GM11168 (cell line): ENCODE data around the gene NHLRC1.
"Not testable (repeated sequence)": the region's sequence is repeated elsewhere in the genome, so short reads cannot be mapped to it uniquely, and the experiment has no call there.

ENCODE experiments used
- in situ Hi-C: fragments of 300-500 bp; cut with MboI; formaldehyde crosslinking; loops from one replicate; pipeline ENCODE4 v1.12.0; 2022; ENCODE audit warnings: low sequenced_read_pairs; ENCODE audit not compliant: unreplicated experiment

NHLRC1 gene

GRCh38 chr6:18122128-18123093, at the start of gene NHLRC1:
TSS of gene NHLRC1 (minus strand) at chr6:18122677. CDS start at chr6:18122606, 71 bp downstream.
- in situ Hi-C loops: no loop called here

GRCh38 chr6:18171871-18172270, 49.4 kb upstream of the NHLRC1 start:
- in situ Hi-C loops: no loop called here

GRCh38 chr6:18168264-18168663, 45.8 kb upstream of the NHLRC1 start:
- in situ Hi-C loops: no loop called here

DNA sequence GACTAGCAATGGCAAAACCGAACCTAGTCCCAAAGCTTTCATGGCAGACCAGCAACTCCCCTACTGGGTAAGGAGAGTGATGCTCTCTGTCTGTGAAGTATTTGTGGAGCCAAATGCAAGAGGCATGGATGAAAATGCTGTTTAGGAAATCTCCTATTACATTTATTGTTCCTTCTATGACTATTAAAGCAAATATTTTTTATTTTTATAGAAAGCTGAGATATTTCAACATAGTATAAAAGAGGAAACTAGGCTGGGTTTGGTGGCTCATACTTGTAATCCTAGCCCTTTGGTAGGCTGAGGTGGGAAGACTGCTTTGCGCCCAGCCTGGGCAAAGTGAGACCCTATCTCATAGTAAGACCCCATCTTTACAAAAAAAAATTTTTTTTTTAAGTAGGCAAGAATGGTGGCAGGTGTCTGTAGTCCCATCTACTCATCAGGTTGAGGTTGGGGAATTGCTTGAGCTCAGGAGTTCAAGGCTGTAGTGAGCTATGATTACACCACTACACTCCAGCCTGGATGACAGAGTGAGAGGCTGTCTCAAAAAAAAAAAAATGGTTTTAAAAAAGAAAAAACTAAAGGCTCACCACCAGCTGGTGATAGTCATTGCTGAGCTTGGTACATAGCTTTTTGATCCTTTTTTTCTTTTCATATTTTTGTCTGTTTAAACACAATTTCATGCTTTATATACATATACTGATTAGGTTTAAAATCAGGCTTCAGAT, 44.0 kb upstream of the NHLRC1 start:
- in situ Hi-C loops: no loop called here

GRCh38 chr6:18165751-18166150, 43.3 kb upstream of the NHLRC1 start:
- in situ Hi-C loops: no loop called here

DNA sequence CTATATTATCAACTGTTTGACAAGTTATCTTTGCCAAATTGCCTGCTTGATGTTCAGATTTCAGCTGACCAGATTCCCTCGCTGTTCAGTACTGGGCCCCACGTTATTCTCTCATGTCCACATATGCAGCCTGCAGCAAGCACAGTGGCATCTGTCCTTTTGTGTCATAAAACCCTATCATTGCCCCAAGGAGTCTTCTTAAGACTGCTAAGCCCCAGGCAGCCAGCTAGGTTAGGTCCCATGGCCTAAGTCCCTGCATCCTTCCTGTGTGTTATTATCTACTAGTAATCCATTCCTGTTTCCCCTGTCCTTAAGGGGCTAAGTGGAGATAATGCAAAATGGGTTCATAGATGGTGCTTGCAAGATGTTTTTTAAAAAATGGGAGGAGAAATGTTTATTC, 39.9 kb upstream of the NHLRC1 start:
- in situ Hi-C loops: no loop called here

DNA sequence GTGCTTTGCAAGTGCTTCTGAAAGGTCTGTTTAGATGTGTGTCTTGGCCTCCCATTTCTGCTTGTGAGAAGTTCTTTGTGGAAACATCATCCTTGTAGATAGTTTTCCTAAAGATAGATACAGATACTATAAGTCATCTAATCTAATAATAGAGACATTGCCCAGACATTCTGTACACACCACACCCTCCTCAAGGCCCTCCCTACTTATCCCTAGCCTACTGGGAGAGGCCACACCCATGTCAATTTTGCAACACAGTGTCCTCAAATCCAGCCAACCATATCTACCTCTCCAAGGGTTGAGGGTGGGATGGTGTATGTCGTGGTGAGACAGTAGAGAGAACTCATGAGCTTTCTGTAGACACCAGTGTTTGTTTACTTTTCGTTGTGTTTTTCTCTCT, 39.0 kb upstream of the NHLRC1 start:
- in situ Hi-C loops: no loop called here

DNA sequence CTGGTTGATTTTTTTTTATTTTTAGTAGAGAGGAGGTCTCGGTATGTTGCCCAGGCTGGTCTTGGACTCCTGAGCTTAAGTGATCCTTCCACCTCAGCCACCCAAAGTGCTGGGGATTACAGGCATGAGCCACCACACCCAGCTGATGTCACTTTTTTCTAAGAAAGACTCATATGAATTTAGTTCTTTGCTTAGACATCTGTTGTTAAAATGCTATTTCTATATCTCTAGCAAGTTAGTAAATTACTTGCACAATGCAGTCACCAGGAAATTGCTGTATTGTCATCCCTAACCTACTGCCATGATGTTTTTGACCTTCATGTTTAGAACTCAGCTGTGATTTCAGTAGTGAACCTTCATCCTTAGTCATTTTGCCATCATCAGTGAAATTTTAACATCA, 38.4 kb upstream of the NHLRC1 start:
- in situ Hi-C loops: no loop called here

- in situ Hi-C loops: no loop called here
Observed at GRCh38 chr6:18155864-18156421, 33.5 kb upstream of the NHLRC1 start.

- in situ Hi-C loops: no loop called here
Observed at GRCh38 chr6:18155150-18155863, 32.8 kb upstream of the NHLRC1 start, which contains the start of gene KDM1B. TSS of gene KDM1B (plus strand) at chr6:18155422. CDS start at chr6:18159896, 4,474 bp downstream.

DNA sequence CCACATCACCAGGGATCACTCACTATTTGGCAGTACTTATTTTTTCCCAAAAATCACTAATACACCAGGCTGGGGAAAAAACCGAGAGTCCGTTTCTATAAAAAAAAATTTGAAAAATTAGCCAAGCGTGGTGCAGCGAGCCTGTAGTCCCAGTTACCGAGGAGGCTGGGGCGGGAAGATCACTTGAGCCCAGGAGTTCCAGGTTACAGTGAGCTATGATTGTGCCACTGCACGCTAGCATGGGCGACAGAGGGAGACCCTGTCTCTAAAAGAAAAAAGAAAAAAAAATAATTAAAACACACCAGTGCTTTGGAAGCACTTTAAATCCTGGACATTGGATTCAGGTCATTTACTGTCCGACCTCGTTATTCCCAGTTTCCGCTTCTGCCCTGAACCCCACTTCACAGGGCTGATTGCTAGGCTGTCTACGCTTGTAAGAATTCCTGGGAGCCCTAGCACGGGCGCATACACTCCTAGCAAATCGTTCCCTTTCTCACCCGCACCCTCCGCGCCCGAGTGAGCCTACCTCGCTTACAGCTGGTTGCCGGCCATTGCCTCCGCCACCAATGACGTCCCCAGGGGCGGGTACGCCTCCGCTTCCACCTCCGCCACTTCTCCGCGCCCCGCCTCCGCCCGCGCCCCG, 32.2 kb upstream of the NHLRC1 start, which contains the start of gene TPMT:
TPMT (minus strand) TSS at position 571 of the 643 bp plus-strand sequence. CDS start 5,950 bp downstream, outside the sequence.
- in situ Hi-C loops: no loop called here

GRCh38 chr6:18153311-18153703, 30.8 kb upstream of the NHLRC1 start:
- in situ Hi-C loops: no loop called here

- in situ Hi-C loops: no loop called here
Observed at GRCh38 chr6:18151801-18152200, 29.3 kb upstream of the NHLRC1 start.

GRCh38 chr6:18151391-18151790, 28.9 kb upstream of the NHLRC1 start:
- in situ Hi-C loops: not testable (repeated sequence)

GRCh38 chr6:18148304-18149025, 26.0 kb upstream of the NHLRC1 start:
- in situ Hi-C loops: loop anchor here (25.0 kb wide), 1 partner anchor 436 kb away; the partner anchor contains the start of gene NUP153

- in situ Hi-C loops: loop anchor here (25.0 kb wide), 1 partner anchor 435 kb away; the partner anchor contains the start of gene NUP153
Observed at GRCh38 chr6:18147616-18148015, 25.1 kb upstream of the NHLRC1 start.

DNA sequence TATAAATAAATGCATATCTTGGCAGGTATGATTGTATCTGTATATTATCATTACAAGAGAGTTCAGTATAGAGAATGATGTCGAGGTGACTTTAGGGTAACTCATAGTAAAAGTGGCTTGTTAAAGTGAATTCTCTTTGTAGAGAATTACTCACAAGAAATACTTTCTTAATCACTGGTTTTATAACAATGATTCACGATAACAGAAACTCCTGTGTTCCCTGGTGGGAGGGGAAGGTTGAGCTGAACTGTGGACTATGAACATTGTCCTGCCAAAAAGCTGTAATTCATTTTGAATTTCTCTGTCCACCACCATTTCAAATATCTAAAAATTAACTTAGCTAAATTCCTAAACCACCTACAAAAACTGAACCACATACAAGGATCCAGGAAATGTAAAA, 24.7 kb upstream of the NHLRC1 start:
- in situ Hi-C loops: loop anchor here (25.0 kb wide), 1 partner anchor 435 kb away; the partner anchor contains the start of gene NUP153

DNA sequence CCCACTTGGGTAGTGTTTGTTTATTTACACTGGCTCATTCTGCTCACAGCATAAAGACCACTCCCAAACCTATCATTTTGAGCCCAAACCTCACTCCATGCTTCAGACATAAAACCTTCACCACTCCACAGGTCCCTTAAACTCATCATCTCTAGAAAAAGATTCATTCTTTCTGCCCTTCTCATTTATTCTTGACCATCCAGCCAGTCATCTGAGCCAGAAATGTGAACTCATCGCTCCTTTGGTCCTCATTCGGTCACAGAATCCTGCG, 20.0 kb upstream of the NHLRC1 start:
- in situ Hi-C loops: loop anchor here (25.0 kb wide), 1 partner anchor 430 kb away; the partner anchor contains the start of gene NUP153
